Hindlimb muscle (tissue), 1 donor: ENCODE results near the gene NDST4. TPM values are rescaled to one million over a fixed set of nuclear protein-coding genes. Genes with fewer than 3 reads are reported as not detected.
A peak's percentile ranks its signal among the peaks of the same experiment; 100 is the strongest.

ENCODE experiments used
- DNase-seq: peaks from one replicate; pipeline ENCODE4 v3.0.0-alpha.2; 2013
- polyA plus RNA-seq: library from polyadenylated mRNA; unstranded; fragments of 120-200 nt; gene quantifications from one replicate; pipeline ENCODE4 v1.2.1, GENCODE V29; 2013; ENCODE audit not compliant: insufficient read length

NDST4 gene
- polyA plus RNA-seq, 1 donor: 2.3 TPM

DNA sequence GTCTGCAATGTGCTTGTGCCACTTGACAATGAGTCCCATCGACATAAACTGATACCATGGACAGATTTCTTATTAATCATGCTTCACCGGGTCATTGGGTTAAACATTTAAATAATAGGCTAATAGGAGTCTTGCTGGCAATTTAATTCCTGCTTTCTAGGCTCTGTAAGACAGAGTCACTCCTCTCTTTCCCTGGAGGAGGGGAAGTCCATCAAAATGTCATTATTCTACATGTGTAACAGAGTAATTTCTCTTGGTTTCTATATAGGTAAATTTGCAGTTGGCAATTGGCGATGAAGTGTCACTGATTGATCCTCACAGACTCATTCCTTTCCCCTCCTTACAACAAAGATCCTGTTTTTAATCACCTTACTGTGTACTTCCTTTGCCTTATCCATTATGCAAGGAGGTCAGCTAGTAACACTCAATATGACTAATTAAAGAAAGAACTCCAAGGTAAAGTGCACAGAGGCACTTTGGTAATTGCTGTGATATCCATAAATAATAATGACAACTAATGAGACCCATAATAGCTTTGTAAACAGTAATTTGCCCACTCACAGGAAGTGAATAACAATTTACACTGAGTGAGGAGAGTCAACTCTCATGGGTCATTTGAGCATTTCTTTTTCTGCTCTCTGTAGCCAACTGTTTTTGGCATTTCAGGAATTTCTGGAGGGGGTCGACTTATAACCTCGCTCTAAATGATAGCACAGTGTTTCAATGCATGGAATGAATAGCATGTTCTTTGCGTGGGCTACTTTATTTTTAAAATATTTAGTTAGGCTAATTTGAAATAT is 330.8 kb downstream of the NDST4 start:
- no peak for DNase-seq

DNA sequence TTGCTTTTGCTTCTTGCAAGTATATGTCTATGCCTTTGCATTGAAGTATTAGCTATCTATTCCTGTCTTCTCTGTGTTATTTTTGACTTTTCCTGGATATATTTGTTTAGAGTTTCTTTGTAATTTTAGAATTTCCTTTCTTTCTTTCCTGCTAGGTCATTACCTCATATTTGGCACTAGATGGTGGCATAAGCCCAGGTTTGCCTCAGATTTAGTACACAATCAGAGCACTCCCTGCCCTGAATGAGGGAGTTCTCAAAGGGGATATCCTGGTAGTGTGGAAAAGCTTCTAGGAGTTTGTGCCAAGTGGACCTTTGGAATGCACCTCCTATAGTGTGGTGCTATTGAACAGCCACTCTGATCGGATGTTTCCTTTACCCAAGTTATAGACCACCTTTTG is 333.2 kb downstream of the NDST4 start:
- peak; percentile 16 for DNase-seq
